ENCODE results near the gene WFIKKN2. TPM values are rescaled to one million over a fixed set of nuclear protein-coding genes. Genes with fewer than 3 reads are reported as not detected.

WFIKKN2 gene
- total RNA-seq, 1 experiment from 2014 or later = not detected

GRCh38 chr17:50837286-50837979, 2.0 kb downstream of the WFIKKN2 start:
- Histone ChIP-seq H3K36me3 (no peaks in the 10 kb centered on the region), H3K27ac (no peak overlapping the region), H3K4me3 (no peak overlapping the region), H3K27me3 (0 out of 2 replicates have a peak, but pooled peaks cover 11% of the 10 kb centered on the region), H3K4me1 (peaks cover 8% of the 10 kb centered on the region; the same call in 1 of the 2 replicates), H3K9me3 (replicated peaks) (no peaks in the 10 kb centered on the region)
- no peak for DNase-seq

- H3K36me3 ChIP-seq = no peaks in the 10 kb centered on the region
- no peaks in the 10 kb centered on the region for H3K9me3 ChIP-seq (replicated peaks)
- no peak overlapping the region for H3K4me3 ChIP-seq
- H3K27ac ChIP-seq = no peak overlapping the region
- H3K27me3 ChIP-seq = 0 out of 2 replicates have a peak, but pooled peaks cover 7% of the 10 kb centered on the region
- no peak for DNase-seq
- peaks cover 7% of the 10 kb centered on the region; the same call in 1 of the 2 replicates for H3K4me1 ChIP-seq
Measured at GRCh38 chr17:50837980-50838954, 2.9 kb downstream of the WFIKKN2 start.

GRCh38 chr17:50839591-50840310, 4.4 kb downstream of the WFIKKN2 start:
- no peak for DNase-seq
- H3K4me1 ChIP-seq = no peaks in the 10 kb centered on the region
- no peak overlapping the region for H3K27ac ChIP-seq
- no peaks in the 10 kb centered on the region for H3K36me3 ChIP-seq
- no peaks in the 10 kb centered on the region for H3K27me3 ChIP-seq
- no peak overlapping the region for H3K4me3 ChIP-seq
- no peaks in the 10 kb centered on the region for H3K9me3 ChIP-seq (replicated peaks)

GRCh38 chr17:50840311-50840851, 5.0 kb downstream of the WFIKKN2 start:
- no peak overlapping the region for H3K27ac ChIP-seq
- no peaks in the 10 kb centered on the region for H3K27me3 ChIP-seq
- DNase-seq = no peak
- no peaks in the 10 kb centered on the region for H3K4me1 ChIP-seq
- no peaks in the 10 kb centered on the region for H3K9me3 ChIP-seq (replicated peaks)
- H3K36me3 ChIP-seq = no peaks in the 10 kb centered on the region
- no peak overlapping the region for H3K4me3 ChIP-seq

DNA sequence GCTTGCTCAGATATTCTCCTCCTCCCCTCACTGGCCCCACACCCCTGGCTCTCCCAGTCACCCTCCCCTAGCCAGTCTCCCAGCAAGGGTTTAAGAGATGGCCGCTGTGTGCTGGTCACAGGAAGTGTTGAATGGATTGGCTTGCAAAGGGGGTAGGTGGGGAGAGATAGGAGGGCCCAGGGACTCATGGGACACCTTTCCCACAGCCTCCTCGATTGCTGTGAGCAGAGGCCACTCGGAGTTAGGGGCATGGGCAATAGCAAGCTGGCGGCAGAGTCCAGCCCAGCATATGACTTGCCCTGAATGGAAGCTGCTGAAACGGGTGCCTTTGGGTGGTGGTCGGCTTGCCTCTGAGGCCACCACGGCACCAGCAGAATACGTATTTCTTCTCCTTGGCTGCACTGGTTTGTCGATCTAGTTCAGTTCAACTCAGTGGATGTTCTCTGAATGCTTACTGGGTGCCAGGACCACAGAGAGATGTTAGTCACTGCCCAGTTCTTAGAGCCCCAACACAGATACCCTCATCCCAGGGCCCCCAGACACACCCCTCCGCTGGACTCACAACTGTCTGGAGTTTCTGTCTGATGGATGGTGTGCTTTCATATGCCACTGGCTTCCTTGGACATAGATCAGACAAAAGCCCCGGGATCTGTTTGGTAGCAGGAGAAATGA, 6.0 kb downstream of the WFIKKN2 start:
- Histone ChIP-seq H3K27ac (no peak overlapping the region), H3K4me1 (no peaks in the 10 kb centered on the region), H3K9me3 (replicated peaks) (no peaks in the 10 kb centered on the region), H3K27me3 (no peaks in the 10 kb centered on the region), H3K4me3 (no peak overlapping the region), H3K36me3 (no peaks in the 10 kb centered on the region)
- no peak for DNase-seq

DNA sequence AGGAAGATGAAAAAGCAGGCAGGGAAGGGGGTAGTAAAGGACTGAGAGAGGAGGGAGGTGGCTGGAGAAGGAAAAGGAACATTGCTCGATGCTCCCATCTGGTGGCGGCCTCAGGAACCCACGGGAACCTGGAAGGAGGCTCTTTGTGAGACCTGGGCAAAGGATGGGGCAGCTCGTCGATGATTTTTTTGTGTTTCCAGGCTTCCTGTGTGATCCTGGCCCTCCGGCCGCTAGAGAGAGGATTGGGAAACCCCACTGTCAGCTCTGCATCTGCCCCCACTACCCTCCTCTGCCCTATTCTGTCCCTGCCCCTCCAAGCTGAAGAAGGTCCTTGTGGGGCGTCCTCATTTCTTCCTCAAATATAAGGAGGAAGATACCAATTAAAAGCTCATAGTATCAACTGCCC, 6.6 kb downstream of the WFIKKN2 start:
- peak; percentile 52 to 83 for DNase-seq
- Histone ChIP-seq H3K9me3 (replicated peaks) (no peaks in the 10 kb centered on the region), H3K4me1 (no peaks in the 10 kb centered on the region)

GRCh38 chr17:50842506-50843149, 7.2 kb downstream of the WFIKKN2 start:
- Histone ChIP-seq H3K36me3 (no peaks in the 10 kb centered on the region), H3K9me3 (replicated peaks) (no peaks in the 10 kb centered on the region), H3K27me3 (no peaks in the 10 kb centered on the region), H3K4me1 (no peaks in the 10 kb centered on the region), H3K4me3 (no peak overlapping the region), H3K27ac (no peak overlapping the region)
- no peak for DNase-seq

More for the DNA sequence above, 6.6 kb downstream of the WFIKKN2 start:
- Histone ChIP-seq H3K4me3 (no peak overlapping the region), H3K27ac (no peak overlapping the region), H3K36me3 (no peaks in the 10 kb centered on the region), H3K27me3 (no peaks in the 10 kb centered on the region)

DNA sequence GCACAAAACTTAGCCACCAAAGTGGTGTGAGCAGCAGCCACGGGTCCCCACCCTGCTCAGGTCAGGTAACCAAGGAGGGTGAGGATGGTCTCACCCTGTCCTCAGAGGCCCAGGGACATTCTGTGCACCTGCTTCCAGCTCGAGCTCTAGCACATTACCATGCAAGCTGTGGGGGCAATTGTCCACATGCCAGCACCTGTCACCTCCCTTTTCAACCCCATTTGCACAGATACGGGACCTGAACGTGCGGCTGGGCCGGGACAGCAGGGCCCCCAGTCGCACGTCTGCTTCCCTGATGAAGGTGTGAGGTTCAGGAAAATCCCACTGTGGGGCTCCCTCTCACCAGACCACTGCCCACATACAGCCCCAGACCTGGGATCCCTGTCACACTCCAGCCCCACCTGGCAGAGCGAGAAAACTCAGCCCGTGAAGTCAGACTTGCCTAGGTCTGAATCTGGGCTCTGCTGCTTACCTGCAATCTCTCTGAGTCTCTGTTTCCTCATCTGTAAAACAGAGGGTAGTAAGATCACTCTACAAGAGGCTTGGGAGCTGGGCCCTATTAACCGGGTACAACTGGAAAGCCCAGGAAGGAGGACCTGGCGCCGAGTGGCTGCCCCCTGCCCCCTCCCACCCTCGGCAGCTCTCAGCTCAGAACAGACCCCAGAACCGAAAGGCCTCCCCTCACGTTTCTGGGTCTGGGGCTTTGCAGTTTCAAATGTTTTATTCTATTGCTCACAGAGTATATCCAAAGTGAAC, 7.9 kb downstream of the WFIKKN2 start:
- no peak overlapping the region for H3K4me3 ChIP-seq
- no peaks in the 10 kb centered on the region for H3K27me3 ChIP-seq
- no peaks in the 10 kb centered on the region for H3K36me3 ChIP-seq
- no peaks in the 10 kb centered on the region for H3K9me3 ChIP-seq (replicated peaks)
- no peaks in the 10 kb centered on the region for H3K4me1 ChIP-seq
- DNase-seq = no peak
- no peak overlapping the region for H3K27ac ChIP-seq

DNA sequence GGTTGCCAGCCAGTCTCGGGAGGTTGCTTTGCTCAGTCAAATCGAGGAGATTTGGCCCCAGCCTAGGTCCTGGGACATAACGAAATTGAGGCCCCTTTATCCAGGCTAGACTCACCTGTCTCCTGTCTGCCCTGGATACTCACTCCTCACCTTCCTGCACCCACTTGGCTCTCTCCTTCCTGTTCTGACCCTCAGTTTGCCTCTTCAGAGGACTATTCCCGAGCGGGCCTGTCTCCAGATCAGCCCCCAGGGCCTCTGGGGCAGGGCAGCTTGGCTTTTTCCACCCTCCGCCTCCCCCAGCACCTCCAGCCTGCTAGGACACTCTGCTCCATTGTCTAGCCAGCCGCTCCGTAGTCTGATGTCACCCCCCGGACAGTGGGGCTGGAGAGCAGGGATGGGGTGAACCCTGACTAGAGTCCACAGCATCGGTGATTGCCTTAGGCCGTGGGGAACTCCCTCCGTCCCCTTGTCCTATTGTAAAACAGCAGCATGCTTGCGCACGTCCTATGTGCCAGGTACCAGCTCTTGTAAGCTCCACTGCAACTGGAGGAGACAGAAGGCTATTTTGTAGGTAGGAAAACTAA, 8.8 kb downstream of the WFIKKN2 start:
- Histone ChIP-seq H3K27ac (no peak overlapping the region), H3K4me1 (no peaks in the 10 kb centered on the region), H3K9me3 (replicated peaks) (no peaks in the 10 kb centered on the region), H3K4me3 (no peak overlapping the region), H3K36me3 (no peaks in the 10 kb centered on the region), H3K27me3 (no peaks in the 10 kb centered on the region)
- no peak for DNase-seq

DNA sequence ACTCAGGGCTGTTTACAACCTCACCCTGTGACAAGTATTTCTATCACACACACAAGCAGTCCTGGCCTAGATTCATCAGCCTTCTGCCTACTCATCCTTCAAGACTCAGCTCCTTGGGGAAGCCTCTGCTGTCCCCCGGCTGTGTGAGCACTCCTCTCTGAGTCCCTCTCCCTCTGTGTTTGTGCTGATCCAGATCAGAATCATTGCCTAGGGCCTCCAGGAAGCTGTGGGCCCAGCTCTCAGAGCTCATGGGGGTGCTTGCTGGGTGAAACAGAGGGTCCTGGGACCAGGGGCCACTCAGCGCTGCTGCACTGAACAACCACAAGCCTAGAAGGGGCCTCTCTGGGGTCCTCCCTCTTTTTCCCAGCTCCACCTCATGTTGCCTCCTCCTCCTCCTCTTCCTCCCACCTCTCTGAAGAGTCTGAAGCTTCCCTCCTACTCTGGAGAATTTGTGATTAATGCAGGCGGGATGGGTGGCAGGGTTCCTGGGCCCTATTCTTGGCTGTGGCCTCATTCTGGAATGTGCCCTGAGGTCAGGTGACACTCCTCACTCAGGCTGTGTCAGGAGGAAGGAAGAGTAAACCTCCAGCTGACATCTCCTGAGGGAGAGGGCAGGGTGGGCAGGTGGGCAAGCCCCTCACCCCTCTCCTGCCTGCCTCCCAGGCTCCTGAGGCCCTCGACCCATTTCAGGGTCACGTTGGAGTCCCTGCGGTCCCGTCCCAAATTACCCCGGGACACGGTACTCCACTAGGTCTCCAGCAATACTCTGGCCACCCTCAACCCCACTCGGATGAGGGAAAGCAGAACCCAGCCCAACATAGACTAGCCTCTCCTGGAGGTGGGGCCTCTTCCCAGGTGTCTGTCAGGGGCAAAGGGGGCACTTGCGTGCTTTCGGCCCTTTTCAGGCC, 10.1 kb downstream of the WFIKKN2 start:
- DNase-seq = no peak
- no peaks in the 10 kb centered on the region for H3K36me3 ChIP-seq
- H3K27me3 ChIP-seq = no peaks in the 10 kb centered on the region
- H3K4me3 ChIP-seq = no peak overlapping the region
- H3K4me1 ChIP-seq = no peaks in the 10 kb centered on the region
- no peaks in the 10 kb centered on the region for H3K9me3 ChIP-seq (replicated peaks)
- H3K27ac ChIP-seq = no peak overlapping the region

GRCh38 chr17:50847566-50847965, 12.2 kb downstream of the WFIKKN2 start:
- Histone ChIP-seq H3K4me1 (no peaks in the 10 kb centered on the region), H3K27ac (no peak overlapping the region)
- no peak for DNase-seq

GRCh38 chr17:50848039-50848438, 12.7 kb downstream of the WFIKKN2 start:
- Histone ChIP-seq H3K27me3 (no peaks in the 10 kb centered on the region), H3K36me3 (no peaks in the 10 kb centered on the region), H3K4me1 (no peaks in the 10 kb centered on the region), H3K9me3 (replicated peaks) (no peaks in the 10 kb centered on the region), H3K27ac (no peak overlapping the region), H3K4me3 (no peak overlapping the region)
- DNase-seq = no peak

More at GRCh38 chr17:50847566-50847965, 12.2 kb downstream of the WFIKKN2 start:
- Histone ChIP-seq H3K9me3 (replicated peaks) (no peaks in the 10 kb centered on the region), H3K36me3 (no peaks in the 10 kb centered on the region), H3K27me3 (no peaks in the 10 kb centered on the region), H3K4me3 (no peak overlapping the region)
